K562 (cell line): ENCODE measurements around the gene ECI2. TPM values are rescaled to one million over a fixed set of nuclear protein-coding genes. Genes with fewer than 3 reads are reported as not detected.

Source experiments
- ARID1B ChIP-seq: fragments of 450-650 bp; IDR thresholded peaks from 2 replicates; pipeline ENCODE4 v1.6.1; 2016; ENCODE audit warnings: antibody characterized with exemption, mild to moderate bottlenecking, inconsistent platforms
- CEBPG ChIP-seq, 3 experiments: fragments of 200-800 bp in 1 of 3; sonication (Bioruptor generic) in 1 of 3; sonication (generic) in 1 of 3; formaldehyde crosslinking in 1 of 3; IDR thresholded peaks in 2 of 3; conservative IDR thresholded peaks in 1 of 3; 2 replicates each; pipeline versions ENCODE4 v1.6.1 to v1.8.0; 2016 to 2022; ENCODE audit warnings: missing compliant biosample characterization in 2 of 3, missing genetic modification characterization in 2 of 3, mild to moderate bottlenecking in 1 of 3, missing genetic modification reagents in 1 of 3
- CEBPZ ChIP-seq: fragments of 150-350 bp; IDR thresholded peaks from 2 replicates; pipeline ENCODE4 v1.6.1; 2014; ENCODE audit warnings: low read depth, mild to moderate bottlenecking, low read length, borderline replicate concordance
- KLF1 ChIP-seq: fragments of 450-650 bp; IDR thresholded peaks from 2 replicates; pipeline ENCODE4 v1.6.1; 2016; ENCODE audit warnings: missing genetic modification characterization, missing compliant biosample characterization
- KLF6 ChIP-seq: fragments of 250-450 bp; sonication (Bioruptor Pico); IDR thresholded peaks from 2 replicates; pipeline ENCODE4 v1.4.0; 2020; ENCODE audit warnings: mild to moderate bottlenecking, moderate library complexity, borderline replicate concordance
- MAFG ChIP-seq: fragments of 450-650 bp; conservative IDR thresholded peaks from 2 replicates; pipeline ENCODE4 v1.6.1; 2016; ENCODE audit warnings: missing genetic modification characterization, missing compliant biosample characterization
- MITF ChIP-seq: IDR thresholded peaks from 2 replicates; pipeline ENCODE4 v1.6.1; 2014; ENCODE audit warnings: antibody characterized with exemption
- NCOA4 ChIP-seq: fragments of 450-650 bp; IDR thresholded peaks from 2 replicates; pipeline ENCODE4 v1.6.1; 2018; ENCODE audit warnings: mild to moderate bottlenecking; ENCODE audit not compliant: partially characterized antibody
- THRA ChIP-seq: fragments of 450-650 bp; IDR thresholded peaks from 2 replicates; pipeline ENCODE4 v1.6.1; 2017; ENCODE audit warnings: mild to moderate bottlenecking, moderate library complexity
- ZNF316 ChIP-seq: fragments of 450-650 bp; IDR thresholded peaks from 2 replicates; pipeline ENCODE4 v1.6.1; 2016
- ZNF57 ChIP-seq: fragments of 450-650 bp; formaldehyde crosslinking; IDR thresholded peaks from 2 replicates; pipeline ENCODE4 v1.4.0; 2020; ENCODE audit warnings: mild to moderate bottlenecking, moderate library complexity
- ZNF583 ChIP-seq: fragments of 250-450 bp; sonication (Bioruptor Pico); IDR thresholded peaks from 2 replicates; pipeline ENCODE4 v1.4.0; 2020
- ZNF695 ChIP-seq: fragments of 450-650 bp; formaldehyde crosslinking; IDR thresholded peaks from 2 replicates; pipeline ENCODE4 v1.4.0; 2020; ENCODE audit warnings: mild to moderate bottlenecking, moderate library complexity
- ZNF830 ChIP-seq: fragments of 250-450 bp; sonication (Bioruptor Pico); IDR thresholded peaks from 2 replicates; pipeline ENCODE4 v1.5.0; 2021; ENCODE audit warnings: mild to moderate bottlenecking
- ZZZ3 ChIP-seq: fragments of 450-650 bp; IDR thresholded peaks from 2 replicates; pipeline ENCODE4 v1.6.1; 2016; ENCODE audit warnings: antibody characterized with exemption, mild to moderate bottlenecking, moderate library complexity
- polyA plus RNA-seq, 8 experiments: library from polyadenylated mRNA; depleted of rRNA in 4 of 8; stranded (reverse) in 5 of 8; unstranded in 3 of 8; fragments of >200 nt; fragmentation: Nextera tagmentation in 2 of 8; fragmentation: Illumina TruSeq in 1 of 8; extraction: Ambion mirVana in 2 of 8; extraction: Trizol in 1 of 8; gene quantifications; 2 replicates each; pipeline versions ENCODE4 v1.2.1 to v1.2.3, GENCODE V29; 2011 to 2014; ENCODE audit warnings: inconsistent platforms in 1 of 8, missing spikeins in 1 of 8
- total RNA-seq, 7 experiments: library from RNA; depleted of rRNA in 6 of 7; stranded (reverse); fragments of >200 nt in 6 of 7; fragmentation: Illumina TruSeq in 2 of 7; extraction: Trizol in 2 of 7; gene quantifications; 2 replicates each; pipeline versions ENCODE4 v1.2.1 to v1.2.3, GENCODE V29; 2011 to 2021; ENCODE audit warnings: low replicate concordance in 1 of 7
- TF ChIP-seq, protein P1 (sequence below): fragments of 450-650 bp; IDR thresholded peaks from 2 replicates; pipeline ENCODE4 v1.6.1; 2016; ENCODE audit warnings: borderline replicate concordance
- TF ChIP-seq, protein P2 (sequence below): sonication (generic); formaldehyde crosslinking; IDR thresholded peaks from 2 replicates; pipeline ENCODE4 v1.8.0; 2022; ENCODE audit warnings: missing genetic modification reagents, mild to moderate bottlenecking, moderate library complexity, borderline replicate concordance

Gene ECI2
- total and polyA plus RNA-seq, 9 of the 15 experiments (the other 6 are each of a cell fraction or from before 2014, with no cell fraction given), result 80.7 to 377 (median 142) TPM

GRCh38 chr6:4135665-4136353 lies 434 bp upstream of the ECI2 start (continued):
- TF ChIP-seq, protein P1, sequence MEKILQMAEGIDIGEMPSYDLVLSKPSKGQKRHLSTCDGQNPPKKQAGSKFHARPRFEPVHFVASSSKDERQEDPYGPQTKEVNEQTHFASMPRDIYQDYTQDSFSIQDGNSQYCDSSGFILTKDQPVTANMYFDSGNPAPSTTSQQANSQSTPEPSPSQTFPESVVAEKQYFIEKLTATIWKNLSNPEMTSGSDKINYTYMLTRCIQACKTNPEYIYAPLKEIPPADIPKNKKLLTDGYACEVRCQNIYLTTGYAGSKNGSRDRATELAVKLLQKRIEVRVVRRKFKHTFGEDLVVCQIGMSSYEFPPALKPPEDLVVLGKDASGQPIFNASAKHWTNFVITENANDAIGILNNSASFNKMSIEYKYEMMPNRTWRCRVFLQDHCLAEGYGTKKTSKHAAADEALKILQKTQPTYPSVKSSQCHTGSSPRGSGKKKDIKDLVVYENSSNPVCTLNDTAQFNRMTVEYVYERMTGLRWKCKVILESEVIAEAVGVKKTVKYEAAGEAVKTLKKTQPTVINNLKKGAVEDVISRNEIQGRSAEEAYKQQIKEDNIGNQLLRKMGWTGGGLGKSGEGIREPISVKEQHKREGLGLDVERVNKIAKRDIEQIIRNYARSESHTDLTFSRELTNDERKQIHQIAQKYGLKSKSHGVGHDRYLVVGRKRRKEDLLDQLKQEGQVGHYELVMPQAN, result no peak
- no peak for TF ChIP-seq NCOA4
- no peak for TF ChIP-seq ZNF583
- TF ChIP-seq ZNF695 (CRISPR knock-in tag), result no peak
- peak; percentile 44 for TF ChIP-seq ARID1B
- TF ChIP-seq, protein P2, sequence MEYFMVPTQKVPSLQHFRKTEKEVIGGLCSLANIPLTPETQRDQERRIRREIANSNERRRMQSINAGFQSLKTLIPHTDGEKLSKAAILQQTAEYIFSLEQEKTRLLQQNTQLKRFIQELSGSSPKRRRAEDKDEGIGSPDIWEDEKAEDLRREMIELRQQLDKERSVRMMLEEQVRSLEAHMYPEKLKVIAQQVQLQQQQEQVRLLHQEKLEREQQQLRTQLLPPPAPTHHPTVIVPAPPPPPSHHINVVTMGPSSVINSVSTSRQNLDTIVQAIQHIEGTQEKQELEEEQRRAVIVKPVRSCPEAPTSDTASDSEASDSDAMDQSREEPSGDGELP (CRISPR knock-in tag), result peak; percentile 76; the same call in 1 of the 2 replicates
- 0 out of 2 replicates have a peak, but pooled peaks have one; percentile 16 for TF ChIP-seq CEBPZ
- TF ChIP-seq THRA, result no peak
- no peak for TF ChIP-seq KLF1
- no peak for TF ChIP-seq CEBPG (CRISPR knock-in tag; IDR thresholded peaks at IDR 0.05)
- no peak for TF ChIP-seq CEBPG (tag; conservative IDR thresholded peaks at IDR 0.05 in 1 of 2, IDR thresholded peaks at IDR 0.05 in 1 of 2)
- TF ChIP-seq ZNF830, result peak; percentile 68; the same call in 1 of the 2 replicates
- TF ChIP-seq KLF6 (CRISPR knock-in tag), result 0 out of 2 replicates have a peak, but pooled peaks have one; percentile 45
- TF ChIP-seq MAFG (tag), result peak; percentile 33; the same call in 1 of the 2 replicates
- 0 out of 2 replicates have a peak, but pooled peaks have one; percentile 14 for TF ChIP-seq MITF
- TF ChIP-seq ZNF57 (CRISPR knock-in tag), result no peak
- no peak for TF ChIP-seq ZZZ3
- peak; percentile 83 for TF ChIP-seq ZNF316
